IPS DF 19.7 (cell line): ENCODE data around the gene GPA33.

Experiments
- DNase-seq: peaks from one replicate; pipeline ENCODE4 v3.0.0-alpha.2; 2013; ENCODE audit warnings: low read depth, low spot score

GPA33 gene

DNA sequence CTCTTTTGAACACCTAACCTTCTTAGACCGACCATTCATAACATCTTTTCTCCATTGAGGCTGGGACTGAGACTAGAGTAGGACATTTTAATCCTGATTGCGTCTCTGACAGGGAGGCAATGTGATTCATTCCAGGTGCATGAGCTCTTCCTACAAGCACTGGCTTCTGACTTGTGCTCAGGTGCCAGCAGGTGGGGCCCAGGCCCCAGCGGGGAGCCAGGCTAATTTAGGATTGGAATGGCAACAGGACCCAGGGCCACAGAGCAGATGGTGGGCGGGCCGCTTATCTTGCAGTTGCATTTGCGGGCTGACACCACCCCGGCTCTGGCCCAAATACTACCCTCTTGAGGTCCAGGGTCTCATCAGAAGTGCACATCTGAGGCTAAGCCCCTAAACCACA, 4.1 kb downstream of the GPA33 start:
- no peak for DNase-seq

DNA sequence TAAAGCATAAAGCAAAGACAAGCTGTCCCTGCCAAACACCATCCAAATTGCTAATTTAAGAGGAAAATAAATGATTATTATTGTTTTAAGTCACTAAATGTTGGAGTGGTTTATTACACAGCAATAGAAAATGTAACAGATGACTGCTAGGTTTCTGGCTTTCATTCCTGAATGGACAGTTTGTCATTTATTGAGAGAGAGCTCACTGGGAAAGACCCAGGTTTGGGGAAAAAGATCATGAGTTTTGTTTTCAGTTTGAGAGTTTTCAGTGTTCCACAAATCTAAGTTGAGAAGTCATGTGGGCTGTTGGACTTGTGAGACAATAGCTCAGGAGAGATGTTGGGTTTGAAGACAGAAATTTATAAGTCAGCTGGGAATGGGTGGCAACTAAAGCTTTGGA, 5.4 kb downstream of the GPA33 start:
- no peak for DNase-seq

DNA sequence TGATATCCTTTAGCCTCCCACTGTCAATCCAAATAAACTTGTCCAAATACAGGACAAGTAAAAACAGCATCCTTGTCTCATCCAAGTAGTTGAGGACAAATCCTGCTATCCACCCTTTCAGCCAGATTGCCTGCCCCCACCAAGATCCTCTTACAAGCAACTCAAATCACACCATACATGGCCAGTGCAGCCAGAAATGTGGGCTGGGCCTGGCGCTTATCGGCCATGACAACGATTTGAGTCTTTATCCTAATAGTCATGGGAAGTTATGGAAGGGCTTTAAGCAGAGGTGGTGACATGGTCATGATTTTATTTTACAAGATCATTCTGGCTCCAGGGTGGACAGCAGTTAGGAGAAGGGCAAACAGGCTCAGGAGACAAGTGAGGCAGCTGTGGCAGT, 6.3 kb downstream of the GPA33 start:
- no peak for DNase-seq

DNA sequence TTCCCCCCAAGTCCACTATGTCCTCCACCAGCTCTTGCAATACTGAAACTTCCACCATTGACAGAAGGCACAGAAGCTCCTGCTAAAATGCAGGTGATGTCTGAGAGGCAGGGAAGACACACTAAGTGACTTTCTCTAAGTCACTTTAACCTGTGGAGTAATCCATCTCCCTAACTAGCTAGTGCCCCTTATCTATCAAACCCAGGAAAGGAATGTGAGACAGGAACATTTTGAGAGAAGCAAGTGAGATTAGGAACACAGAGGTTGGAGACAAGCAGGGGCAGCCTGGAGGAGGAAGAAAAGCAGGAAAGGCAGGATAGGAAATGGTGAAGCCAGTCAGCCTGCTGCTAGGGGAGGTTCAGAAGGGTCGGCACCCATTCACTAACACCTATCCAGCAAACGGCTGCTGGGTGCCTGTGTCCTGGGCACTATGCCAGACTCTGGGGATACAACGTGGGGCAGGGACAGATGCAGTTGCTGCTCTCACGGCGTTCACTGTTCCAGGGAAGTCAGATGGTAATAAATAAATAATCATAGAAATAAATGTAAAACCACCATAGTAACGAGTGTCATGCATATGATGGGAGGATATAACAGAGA, 7.0 kb downstream of the GPA33 start:
- DNase-seq: no peak

DNA sequence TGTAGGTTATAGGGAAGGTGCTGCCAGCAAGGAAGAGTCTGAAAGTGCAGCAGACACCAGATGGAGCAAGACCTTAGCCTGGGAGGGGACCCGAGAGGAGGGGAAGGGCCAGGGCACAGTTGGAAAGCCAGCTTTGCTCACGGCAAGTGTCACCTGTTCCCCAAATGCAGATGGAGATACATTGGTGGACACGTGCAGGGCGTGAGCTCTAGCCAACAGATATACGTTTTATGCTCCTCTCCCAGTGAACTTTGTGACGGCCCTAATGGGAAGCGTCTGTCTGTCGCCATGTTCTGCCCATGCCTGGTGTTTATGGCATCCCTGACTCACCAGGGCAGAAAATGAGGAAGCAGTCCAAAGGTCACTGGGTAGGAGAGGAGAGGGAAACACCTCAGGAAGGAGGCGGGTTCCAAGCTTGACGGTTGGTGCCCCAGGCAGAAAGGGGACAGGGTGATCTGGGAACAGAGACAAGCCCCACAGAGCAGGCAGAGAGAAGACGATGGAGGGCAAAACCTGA, 7.6 kb downstream of the GPA33 start:
- DNase-seq: no peak

DNA sequence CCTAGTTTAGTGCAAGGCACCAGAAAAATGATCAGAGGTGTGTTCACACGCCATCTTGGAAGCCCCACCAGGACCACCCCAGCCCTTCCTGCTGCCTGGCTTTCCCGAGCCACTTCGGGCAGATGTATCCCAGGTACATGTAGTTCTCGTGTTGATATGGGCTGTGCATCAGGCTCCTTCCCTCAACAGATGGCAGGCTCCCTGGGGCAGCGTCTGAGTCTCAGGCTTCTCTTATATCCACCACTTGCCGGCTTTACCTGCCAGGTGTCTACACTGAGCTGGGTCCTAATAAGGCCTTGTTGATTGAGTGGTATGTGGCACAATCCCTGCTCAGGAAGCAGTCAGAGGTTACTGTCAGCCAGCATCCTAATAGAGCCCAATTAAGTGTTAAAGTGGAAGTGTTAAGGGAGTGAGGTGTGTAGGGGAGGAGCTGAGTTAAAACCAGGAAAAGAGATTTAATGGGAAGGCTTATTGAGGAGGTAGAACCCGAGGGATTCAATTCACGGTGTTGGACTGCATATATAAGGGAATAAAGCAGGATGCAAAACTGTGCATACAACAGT, 8.5 kb downstream of the GPA33 start:
- DNase-seq: no peak

DNA sequence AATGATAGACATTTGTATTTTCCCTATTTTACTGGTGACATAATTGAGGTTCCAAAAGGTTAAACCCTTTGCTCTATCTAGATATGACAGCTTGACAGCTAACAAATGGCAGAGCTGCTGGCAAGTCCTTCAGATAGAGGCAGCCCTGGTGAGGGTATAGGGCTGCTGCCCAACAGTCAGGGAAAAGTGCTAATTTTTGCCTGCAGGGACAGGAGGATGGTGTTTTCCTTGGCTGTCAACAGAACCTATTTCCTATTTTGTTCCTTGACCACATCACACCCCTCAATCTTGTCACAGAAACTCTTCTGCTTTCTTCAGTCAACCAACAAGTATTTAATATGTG, 12.3 kb downstream of the GPA33 start:
- DNase-seq: no peak

DNA sequence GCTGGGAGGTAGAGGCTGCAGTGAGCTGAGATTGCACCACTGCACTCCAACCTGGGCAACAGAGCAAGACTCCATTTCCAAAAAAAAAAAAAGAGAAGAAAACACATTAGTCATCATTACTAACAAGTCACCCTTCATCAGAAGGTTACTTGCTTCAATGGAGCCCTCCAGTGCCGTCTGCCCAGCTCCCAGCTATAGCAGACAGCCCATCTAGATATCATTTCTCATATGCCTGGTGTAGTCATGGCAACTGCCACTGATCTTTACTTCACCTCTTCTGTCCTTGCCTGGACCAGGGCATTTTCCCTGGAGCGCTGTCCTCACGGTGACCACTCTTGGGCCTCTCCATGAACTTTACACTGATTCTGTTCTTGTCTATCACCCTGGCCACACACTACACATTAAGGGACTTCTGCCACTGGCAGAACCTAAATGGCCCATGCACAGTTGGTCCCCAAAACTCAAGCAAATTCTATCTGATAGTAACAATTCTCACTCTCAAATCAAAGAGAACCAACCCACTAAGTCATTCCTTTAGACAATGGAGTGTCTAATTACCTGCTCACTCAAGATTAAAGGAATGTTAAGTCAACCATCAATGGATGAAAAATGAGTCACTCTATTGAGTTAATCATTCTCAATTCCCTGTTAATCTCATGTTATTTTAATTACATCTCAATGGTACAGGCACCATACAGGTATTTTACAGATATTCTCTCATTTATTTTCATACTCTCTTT, 12.9 kb downstream of the GPA33 start:
- DNase-seq: no peak

DNA sequence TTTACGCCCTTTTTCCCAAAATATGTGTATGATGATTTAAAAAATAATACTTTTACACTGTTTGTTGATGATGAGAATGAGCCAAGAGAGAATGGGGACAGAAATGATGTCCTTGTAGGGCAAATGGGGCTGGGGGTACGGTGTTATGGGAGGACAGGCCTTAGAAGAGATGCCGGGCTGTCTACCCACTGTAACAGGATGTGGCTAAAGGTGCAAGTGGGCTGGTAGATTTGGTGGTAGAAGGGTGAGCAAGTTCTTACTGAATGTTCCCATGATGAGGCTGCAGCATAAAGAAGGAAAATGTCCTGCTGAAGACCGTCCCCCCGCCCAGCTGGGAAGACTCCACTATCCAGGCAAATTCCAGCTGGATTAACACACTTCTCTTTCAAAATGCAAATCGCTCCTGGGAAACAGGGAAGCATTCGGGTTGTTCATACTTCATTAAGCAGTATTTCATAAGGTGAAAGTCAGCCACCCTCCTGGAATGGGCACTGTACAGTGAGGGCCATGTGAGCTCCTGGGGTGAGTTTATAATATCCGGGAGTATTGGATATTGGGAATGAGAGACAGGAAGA, 14.0 kb downstream of the GPA33 start:
- no peak for DNase-seq

DNA sequence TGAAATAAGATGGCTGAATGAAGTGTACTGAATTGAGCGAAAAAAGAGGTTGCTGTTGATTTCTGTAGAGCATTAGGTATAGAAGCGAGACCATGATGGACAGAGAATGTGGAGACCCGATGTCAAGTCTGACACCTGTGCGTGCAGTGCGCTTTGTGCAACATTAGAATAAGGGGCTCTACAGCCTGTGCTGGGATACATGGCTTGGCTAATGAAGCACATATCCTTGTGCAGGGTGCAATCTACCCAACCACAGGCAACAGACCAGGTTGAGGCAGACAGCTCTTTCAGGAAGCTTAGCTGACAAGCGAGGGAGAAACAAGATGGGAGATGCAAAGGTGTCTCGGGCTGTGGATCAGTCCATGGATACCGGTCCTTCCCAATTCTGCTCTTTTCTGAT, 18.9 kb downstream of the GPA33 start:
- no peak for DNase-seq

DNA sequence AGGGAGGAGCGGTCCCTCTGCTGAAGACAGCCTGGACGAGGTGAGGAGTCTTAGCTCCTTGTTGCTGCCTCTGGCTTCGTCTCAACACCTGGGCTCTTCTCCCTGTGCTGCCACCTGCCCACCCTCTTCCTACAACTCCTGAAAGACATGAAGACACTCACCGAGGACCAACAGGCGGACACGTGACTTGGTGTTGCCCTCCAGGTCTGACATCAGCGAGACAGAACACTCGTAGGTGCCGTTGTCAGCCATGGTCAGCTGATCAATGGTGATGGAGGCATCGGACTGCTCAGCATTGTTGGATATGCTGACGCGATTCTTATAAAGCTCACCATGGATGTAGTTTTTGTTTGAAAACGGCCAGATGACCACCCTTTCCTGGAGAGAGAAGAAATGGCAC, 21.4 kb downstream of the GPA33 start:
- DNase-seq: no peak

DNA sequence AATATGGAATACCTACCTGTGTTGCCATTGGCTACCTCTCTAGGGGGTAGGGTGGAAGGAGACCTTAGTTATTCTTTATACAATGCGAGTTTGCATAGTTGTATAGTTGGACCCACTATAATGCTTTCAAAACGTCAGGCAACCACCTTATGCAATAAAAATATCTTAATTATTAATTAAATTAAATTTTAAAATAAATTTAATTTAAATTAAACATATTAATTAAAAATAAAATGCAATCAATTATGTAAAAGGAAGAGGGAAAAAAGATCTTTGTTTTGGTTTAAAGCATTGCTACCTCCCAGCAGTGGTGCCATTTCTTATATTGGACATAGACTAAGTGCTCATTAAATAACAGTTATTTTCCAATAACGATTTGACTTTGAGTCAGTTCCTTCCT, 22.3 kb downstream of the GPA33 start:
- DNase-seq: no peak

DNA sequence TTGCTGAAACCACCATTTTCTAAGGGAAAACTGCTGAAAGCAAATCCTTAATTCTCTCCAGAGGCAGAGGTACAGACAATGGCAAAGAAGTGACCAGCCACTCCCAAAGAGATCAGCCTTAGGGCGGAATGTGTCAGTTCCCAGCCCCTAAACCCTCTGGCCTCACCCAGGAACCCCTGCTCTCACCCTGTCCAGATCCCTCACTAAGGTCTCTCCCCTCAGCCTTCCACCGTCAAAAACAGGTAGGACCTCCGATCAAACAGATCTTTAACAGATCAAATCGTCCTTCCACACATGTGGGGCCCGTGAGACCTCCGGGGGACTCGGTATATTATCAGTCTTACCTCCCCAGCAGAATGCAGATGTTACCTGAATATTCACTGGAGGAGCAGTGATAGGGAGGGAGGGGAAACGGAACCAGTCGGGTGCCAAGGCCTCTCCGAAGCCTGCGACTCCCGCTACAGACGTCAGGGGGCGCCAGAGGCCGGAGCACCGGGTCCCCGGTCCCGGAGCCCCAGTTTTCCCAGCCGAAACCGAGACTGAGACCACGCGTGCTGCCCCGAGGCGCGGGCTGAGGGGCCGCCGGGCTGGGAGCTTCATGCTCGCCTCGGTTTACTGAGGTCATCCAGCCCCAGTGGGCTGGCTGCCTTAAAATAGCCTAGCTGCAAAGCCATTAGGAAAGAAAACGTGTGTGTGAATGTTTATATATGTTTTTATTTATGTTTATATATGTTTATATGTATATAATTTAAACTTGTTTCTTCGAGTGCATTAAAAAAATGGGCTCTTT, 23.6 kb downstream of the GPA33 start:
- no peak for DNase-seq

DNA sequence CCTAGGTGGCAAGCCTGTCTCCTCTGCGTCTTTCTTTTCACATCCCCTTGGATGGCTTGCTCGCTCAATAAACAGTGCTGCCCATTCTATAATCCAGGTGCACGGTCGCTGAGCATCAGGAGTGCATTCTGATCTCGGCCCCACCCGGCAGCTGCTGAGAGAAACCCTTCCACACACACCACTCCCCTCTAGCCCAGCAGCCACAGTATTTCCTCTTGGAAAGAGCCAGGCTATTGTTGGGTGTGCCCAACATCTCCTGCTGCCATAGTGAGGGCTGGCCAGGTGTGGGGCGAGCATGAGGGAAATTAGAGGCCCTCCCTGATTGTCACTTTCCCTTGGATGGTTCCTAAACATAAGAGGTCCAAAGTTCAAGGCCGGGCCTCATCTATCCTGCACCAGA, 24.7 kb downstream of the GPA33 start:
- DNase-seq: no peak

DNA sequence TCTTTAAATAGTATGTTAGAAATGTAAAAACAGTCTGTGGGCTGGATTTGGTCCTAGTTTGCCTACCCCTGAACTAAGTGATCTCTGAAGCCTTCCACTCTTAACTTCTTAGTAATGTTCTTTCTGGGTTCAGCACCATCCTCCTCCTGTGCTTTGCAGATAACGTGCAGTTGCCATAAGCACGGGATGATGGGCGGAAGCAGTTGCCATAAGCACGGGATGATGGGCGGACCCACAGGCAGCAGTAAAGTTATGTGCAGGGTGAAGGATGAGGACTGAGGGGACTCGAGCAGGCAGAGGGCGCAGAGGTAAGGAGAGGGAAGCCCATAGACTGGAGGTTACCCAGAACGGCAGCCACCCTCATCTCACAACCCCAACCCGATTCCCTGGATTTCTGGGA, 25.6 kb downstream of the GPA33 start:
- DNase-seq: no peak

DNA sequence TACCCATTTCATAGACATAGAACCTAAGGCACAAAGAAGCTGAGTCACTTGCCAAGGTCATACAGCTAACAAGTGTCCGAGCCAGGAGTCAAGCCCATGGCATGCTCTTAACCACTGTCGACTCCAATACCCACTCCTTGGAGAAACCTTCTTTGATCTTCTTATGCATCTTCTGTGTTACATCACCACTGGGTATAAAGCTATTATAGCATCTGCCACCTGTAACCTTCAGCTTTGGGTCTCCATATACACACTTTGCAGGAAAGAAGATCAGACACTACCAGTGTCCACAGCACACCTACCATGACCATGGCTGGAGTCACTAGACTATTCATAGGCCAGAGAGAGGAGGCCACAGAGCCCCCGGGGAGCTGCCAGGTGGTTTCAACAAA, 29.1 kb downstream of the GPA33 start:
- DNase-seq: no peak

DNA sequence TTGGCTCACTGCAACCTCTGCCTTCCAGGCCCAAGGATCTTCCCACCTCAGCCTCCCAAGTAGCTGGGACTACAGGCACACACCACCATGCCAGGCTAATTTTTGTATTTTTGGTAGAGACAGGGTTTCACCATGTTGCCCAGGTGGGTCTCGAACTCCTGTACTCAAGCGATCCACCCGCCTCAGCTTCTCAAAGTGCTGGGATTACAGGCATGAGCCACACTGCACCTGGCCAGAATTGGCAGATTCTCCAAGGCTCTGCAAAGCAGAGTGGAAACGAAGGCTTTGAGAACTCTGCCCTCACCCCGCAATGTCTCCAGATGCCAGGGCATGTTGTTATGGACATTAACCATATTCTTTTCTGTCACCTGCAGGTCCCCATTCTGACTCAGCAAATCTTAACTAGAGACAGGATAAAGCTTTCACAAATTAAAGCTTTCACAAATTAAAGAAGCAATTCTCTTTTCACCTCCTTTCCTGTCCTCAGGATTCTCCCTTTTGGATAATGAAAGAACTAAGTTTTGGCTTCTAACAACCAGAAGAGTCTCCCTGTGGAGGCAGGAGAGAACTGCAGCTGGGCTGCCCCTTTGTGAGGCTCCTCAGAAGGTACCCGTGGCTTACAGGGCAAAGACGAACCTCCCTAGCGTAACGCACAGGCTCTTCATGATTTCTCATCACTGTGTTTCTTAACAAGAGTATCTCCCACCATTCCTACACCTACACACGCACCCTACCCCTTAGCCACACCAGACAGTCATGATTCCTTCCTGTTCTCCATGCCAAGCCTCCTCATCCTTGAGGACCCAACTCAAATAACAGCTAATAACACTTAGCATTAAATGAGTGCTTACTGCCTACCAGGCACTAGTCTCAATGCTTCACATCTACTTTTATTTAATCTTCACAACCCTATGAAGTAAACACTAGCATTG, 29.8 kb downstream of the GPA33 start:
- DNase-seq: no peak

DNA sequence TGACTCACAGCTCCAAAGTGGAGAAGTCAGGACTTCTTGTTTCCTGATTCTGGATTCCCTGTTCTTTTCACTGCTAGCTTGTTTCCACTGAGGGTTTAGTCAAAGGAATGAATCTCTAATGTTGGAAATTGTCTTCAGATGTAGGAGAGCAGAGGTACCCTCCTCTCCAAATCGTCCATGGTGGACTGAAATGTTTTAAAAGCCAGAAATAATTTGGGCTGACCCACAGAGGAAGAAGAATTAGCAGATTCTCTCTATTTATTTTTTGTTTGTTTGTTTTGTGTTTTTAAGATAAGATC, 30.4 kb downstream of the GPA33 start:
- DNase-seq: no peak

DNA sequence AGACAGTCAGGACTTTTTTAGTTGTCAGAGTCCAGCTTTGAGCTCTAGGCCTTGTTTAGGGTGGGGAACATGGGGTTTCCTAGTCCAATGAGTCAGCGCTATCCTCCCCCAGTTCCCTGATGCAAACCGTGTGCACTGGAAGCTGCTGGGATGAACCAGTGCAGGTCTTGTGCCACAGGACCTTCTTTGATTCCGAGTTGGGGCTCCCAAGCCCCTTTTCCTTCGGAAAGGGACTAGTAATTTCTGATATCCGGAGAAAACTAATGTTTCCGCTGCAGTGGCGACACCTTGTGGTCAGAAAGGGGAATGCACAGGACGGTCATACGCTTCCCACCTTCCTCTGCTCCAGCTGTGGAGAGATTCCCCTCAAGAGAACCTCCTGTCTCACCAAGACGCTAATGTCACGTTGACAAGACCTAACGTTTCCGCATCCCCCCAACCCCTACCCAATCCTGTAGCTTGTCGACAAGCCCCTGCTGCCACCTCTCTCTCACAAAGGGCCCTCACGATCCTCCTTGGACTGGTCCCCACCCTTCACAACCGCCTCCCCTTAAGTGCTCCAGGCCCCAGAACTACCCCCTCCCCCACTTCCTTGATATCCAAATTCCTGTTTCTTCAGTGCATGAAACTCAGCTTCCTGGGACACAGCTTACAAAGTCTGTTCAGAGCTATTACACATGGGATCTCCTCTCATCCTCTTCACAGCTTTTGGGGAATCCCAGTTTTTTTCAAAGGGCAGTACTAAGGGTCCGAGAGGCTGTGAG, 30.9 kb downstream of the GPA33 start:
- DNase-seq: no peak

DNA sequence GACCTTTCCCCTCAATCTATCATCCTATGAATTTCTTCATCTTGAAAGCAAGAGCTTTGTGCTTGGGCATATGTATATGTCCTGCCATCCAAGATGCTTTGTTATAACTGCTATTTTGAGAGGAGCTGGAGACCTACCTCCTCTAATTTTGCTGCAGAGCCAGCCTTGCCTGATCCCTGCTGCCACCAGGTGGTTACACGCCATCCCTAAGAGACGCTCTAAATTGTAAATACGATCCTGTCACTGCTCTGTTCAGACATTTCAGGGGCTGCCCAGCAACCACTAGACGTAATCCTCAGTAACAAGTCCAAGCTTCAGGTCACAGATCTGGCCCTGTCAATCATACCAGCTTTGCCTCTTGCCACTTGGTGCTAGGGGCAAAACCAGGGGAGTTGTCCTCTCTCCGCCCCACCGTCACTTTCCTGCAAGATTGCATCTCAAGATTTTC, 32.9 kb downstream of the GPA33 start:
- no peak for DNase-seq
